K562 (cell line): ENCODE results near the gene ZNF564. TPM values are rescaled to one million over a fixed set of nuclear protein-coding genes. Genes with fewer than 3 reads are reported as not detected.

ENCODE experiments used
- AFF4 ChIP-seq: sonication (generic); formaldehyde crosslinking; IDR thresholded peaks from 2 replicates; pipeline ENCODE4 v1.8.0; 2023; ENCODE audit warnings: mild to moderate bottlenecking, missing genetic modification reagents
- BMI1 ChIP-seq: fragments of 150-350 bp; IDR thresholded peaks from 2 replicates; pipeline ENCODE4 v1.6.1; 2014; ENCODE audit warnings: low read length
- BRD4 ChIP-seq: fragments of 200-600 bp; sonication (generic); IDR thresholded peaks from 2 replicates; pipeline ENCODE4 v1.6.1; 2017; ENCODE audit warnings: inconsistent platforms
- EP400 ChIP-seq: fragments of 450-650 bp; IDR thresholded peaks from 2 replicates; pipeline ENCODE4 v1.6.1; 2017; ENCODE audit warnings: antibody characterized with exemption, mild to moderate bottlenecking, moderate library complexity
- GATA2 ChIP-seq: sonication (generic); formaldehyde crosslinking; IDR thresholded peaks from 2 replicates; pipeline ENCODE4 v1.4.0; 2020; ENCODE audit warnings: mild to moderate bottlenecking, missing genetic modification reagents
- HMG20A ChIP-seq: fragments of 450-650 bp; formaldehyde crosslinking; conservative IDR thresholded peaks from 2 replicates; pipeline ENCODE4 v1.4.0; 2020; ENCODE audit warnings: mild to moderate bottlenecking, mixed read lengths
- HOXB6 ChIP-seq: fragments of 250-450 bp; sonication (Bioruptor Pico); IDR thresholded peaks from 2 replicates; pipeline ENCODE4 v1.5.1; 2022; ENCODE audit warnings: mild to moderate bottlenecking, borderline replicate concordance
- IRF2 ChIP-seq: sonication (generic); formaldehyde crosslinking; IDR thresholded peaks from 2 replicates; pipeline ENCODE4 v1.8.1; 2022; ENCODE audit warnings: mild to moderate bottlenecking, missing genetic modification reagents
- PCBP2 ChIP-seq: fragments of 200-400 bp; formaldehyde crosslinking; IDR thresholded peaks from 2 replicates; pipeline ENCODE4 v1.6.1; 2018; ENCODE audit warnings: low read length, low read depth, mild to moderate bottlenecking, moderate library complexity; ENCODE audit not compliant: poor library complexity, severe bottlenecking
- PML ChIP-seq: IDR thresholded peaks from 2 replicates; pipeline ENCODE4 v1.6.1; 2012; ENCODE audit warnings: low read length, inconsistent platforms
- POLR2A ChIP-seq: fragments of 450-650 bp; conservative IDR thresholded peaks from 2 replicates; pipeline ENCODE4 v1.6.1; 2016
- POLR2G ChIP-seq: fragments of 200-400 bp; formaldehyde crosslinking; IDR thresholded peaks from 2 replicates; pipeline ENCODE4 v1.6.1; 2017; ENCODE audit warnings: low read depth, mild to moderate bottlenecking, antibody characterized with exemption, low read length, moderate library complexity
- PPARD ChIP-seq: fragments of 250-450 bp; sonication (Bioruptor Pico); IDR thresholded peaks from 2 replicates; pipeline ENCODE4 v1.8.0; 2022; ENCODE audit warnings: inconsistent platforms, mild to moderate bottlenecking, moderate library complexity
- TSC22D4 ChIP-seq: fragments of 450-650 bp; IDR thresholded peaks from 2 replicates; pipeline ENCODE4 v1.6.1; 2016; ENCODE audit warnings: missing genetic modification characterization, missing biosample characterization, control low read depth
- ZNF140 ChIP-seq: fragments of 250-450 bp; sonication (Bioruptor Pico); IDR thresholded peaks from 2 replicates; pipeline ENCODE4 v1.8.0; 2021; ENCODE audit warnings: moderate library complexity, mild to moderate bottlenecking, inconsistent platforms
- ZNF354B ChIP-seq: fragments of 250-450 bp; sonication (Bioruptor Pico); IDR thresholded peaks from 2 replicates; pipeline ENCODE4 v1.4.0; 2020
- ZNF449 ChIP-seq: fragments of 250-450 bp; sonication (Bioruptor Pico); IDR thresholded peaks from 2 replicates; pipeline ENCODE4 v1.8.0; 2022; ENCODE audit warnings: moderate library complexity, mild to moderate bottlenecking, inconsistent platforms
- polyA plus RNA-seq, 8 experiments: library from polyadenylated mRNA; depleted of rRNA in 4 of 8; stranded (reverse) in 5 of 8; unstranded in 3 of 8; fragments of >200 nt; fragmentation: Nextera tagmentation in 2 of 8; fragmentation: Illumina TruSeq in 1 of 8; extraction: Ambion mirVana in 2 of 8; extraction: Trizol in 1 of 8; gene quantifications; 2 replicates each; pipeline versions ENCODE4 v1.2.1 to v1.2.3, GENCODE V29; 2011 to 2014; ENCODE audit warnings: inconsistent platforms in 1 of 8, missing spikeins in 1 of 8
- total RNA-seq, 7 experiments: library from RNA; depleted of rRNA in 6 of 7; stranded (reverse); fragments of >200 nt in 6 of 7; fragmentation: Illumina TruSeq in 2 of 7; extraction: Trizol in 2 of 7; gene quantifications; 2 replicates each; pipeline versions ENCODE4 v1.2.1 to v1.2.3, GENCODE V29; 2011 to 2021; ENCODE audit warnings: low replicate concordance in 1 of 7
- TF ChIP-seq, protein P1 (sequence below): fragments of 250-450 bp; sonication (Bioruptor Pico); IDR thresholded peaks from 2 replicates; pipeline ENCODE4 v1.8.0; 2021; ENCODE audit warnings: mild to moderate bottlenecking, moderate library complexity
- TF ChIP-seq, protein P2 (sequence below): fragments of 250-450 bp; sonication (Bioruptor Pico); IDR thresholded peaks from 2 replicates; pipeline ENCODE4 v1.5.0; 2021
- TF ChIP-seq, protein P3 (sequence below): fragments of 200-800 bp; sonication (Bioruptor generic); IDR thresholded peaks from 2 replicates; pipeline ENCODE4 v1.6.1; 2017; ENCODE audit warnings: missing genetic modification characterization, missing compliant biosample characterization

The ZNF564 gene
- total and polyA plus RNA-seq, 9 of the 15 experiments (the other 6 are each of a cell fraction or from before 2014, with no cell fraction given) = 1.4 to 8.1 (median 5.6) TPM

- TF ChIP-seq, protein P1, sequence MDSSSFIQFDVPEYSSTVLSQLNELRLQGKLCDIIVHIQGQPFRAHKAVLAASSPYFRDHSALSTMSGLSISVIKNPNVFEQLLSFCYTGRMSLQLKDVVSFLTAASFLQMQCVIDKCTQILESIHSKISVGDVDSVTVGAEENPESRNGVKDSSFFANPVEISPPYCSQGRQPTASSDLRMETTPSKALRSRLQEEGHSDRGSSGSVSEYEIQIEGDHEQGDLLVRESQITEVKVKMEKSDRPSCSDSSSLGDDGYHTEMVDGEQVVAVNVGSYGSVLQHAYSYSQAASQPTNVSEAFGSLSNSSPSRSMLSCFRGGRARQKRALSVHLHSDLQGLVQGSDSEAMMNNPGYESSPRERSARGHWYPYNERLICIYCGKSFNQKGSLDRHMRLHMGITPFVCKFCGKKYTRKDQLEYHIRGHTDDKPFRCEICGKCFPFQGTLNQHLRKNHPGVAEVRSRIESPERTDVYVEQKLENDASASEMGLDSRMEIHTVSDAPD (CRISPR knock-in tag) = no peak
- TF ChIP-seq, protein P2, sequence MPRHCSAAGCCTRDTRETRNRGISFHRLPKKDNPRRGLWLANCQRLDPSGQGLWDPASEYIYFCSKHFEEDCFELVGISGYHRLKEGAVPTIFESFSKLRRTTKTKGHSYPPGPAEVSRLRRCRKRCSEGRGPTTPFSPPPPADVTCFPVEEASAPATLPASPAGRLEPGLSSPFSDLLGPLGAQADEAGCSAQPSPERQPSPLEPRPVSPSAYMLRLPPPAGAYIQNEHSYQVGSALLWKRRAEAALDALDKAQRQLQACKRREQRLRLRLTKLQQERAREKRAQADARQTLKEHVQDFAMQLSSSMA (CRISPR knock-in tag) = no peak
- TF ChIP-seq PML (peak; percentile 95), EP400 (peak; percentile 74), ZNF449 (no peak), HOXB6 (CRISPR knock-in tag) (no peak), BMI1 (no peak), PCBP2 (no peak), ZNF140 (CRISPR knock-in tag) (no peak), IRF2 (CRISPR knock-in tag) (no peak), PPARD (no peak), AFF4 (CRISPR knock-in tag) (0 out of 2 replicates have a peak, but pooled peaks have one; percentile 19), GATA2 (CRISPR knock-in tag) (peak; percentile 96), BRD4 (no peak), POLR2A (no peak; the same call in 1 of the 2 replicates), TSC22D4 (tag) (no peak), HMG20A (no peak), ZNF354B (CRISPR knock-in tag) (no peak), POLR2G (no peak)
- TF ChIP-seq, protein P3, sequence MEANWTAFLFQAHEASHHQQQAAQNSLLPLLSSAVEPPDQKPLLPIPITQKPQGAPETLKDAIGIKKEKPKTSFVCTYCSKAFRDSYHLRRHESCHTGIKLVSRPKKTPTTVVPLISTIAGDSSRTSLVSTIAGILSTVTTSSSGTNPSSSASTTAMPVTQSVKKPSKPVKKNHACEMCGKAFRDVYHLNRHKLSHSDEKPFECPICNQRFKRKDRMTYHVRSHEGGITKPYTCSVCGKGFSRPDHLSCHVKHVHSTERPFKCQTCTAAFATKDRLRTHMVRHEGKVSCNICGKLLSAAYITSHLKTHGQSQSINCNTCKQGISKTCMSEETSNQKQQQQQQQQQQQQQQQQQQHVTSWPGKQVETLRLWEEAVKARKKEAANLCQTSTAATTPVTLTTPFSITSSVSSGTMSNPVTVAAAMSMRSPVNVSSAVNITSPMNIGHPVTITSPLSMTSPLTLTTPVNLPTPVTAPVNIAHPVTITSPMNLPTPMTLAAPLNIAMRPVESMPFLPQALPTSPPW (CRISPR knock-in tag) = peak; percentile 76
Observed at GRCh38 chr19:12544401-12544876, 6.8 kb downstream of the ZNF564 start (continued).
